Sigmoid colon (tissue), 4 donors: ENCODE measurements around the gene LRRC17.
A peak's percentile ranks its signal among the peaks of the same experiment; 100 is the strongest.

Experiments
- EP300 ChIP-seq, 4 donors: sonication (generic); formaldehyde crosslinking; IDR thresholded peaks; one replicate each; pipeline ENCODE4 v1.6.1; 2017; ENCODE audit warnings: antibody characterized with exemption in 4 of 4
- POLR2A ChIP-seq, 2 donors: fragments of 450-650 bp; IDR thresholded peaks; one replicate each; pipeline ENCODE4 v1.6.1; 2016; ENCODE audit warnings: antibody characterized with exemption in 2 of 2, mild to moderate bottlenecking in 2 of 2, moderate library complexity in 2 of 2
- POLR2AphosphoS5 ChIP-seq, 4 donors: sonication (generic); formaldehyde crosslinking; IDR thresholded peaks; one replicate each; pipeline ENCODE4 v1.6.1; 2017; ENCODE audit warnings: antibody characterized with exemption in 4 of 4
- TF ChIP-seq, protein P1 (sequence below), 4 experiments: fragments of 450-650 bp in 3 of 4; fragments of 200-600 bp in 1 of 4; IDR thresholded peaks; one replicate each; pipeline ENCODE4 v1.5.1; 2016 to 2019; ENCODE audit warnings: antibody characterized with exemption in 4 of 4, mild to moderate bottlenecking in 3 of 4, moderate library complexity in 2 of 4

DNA sequence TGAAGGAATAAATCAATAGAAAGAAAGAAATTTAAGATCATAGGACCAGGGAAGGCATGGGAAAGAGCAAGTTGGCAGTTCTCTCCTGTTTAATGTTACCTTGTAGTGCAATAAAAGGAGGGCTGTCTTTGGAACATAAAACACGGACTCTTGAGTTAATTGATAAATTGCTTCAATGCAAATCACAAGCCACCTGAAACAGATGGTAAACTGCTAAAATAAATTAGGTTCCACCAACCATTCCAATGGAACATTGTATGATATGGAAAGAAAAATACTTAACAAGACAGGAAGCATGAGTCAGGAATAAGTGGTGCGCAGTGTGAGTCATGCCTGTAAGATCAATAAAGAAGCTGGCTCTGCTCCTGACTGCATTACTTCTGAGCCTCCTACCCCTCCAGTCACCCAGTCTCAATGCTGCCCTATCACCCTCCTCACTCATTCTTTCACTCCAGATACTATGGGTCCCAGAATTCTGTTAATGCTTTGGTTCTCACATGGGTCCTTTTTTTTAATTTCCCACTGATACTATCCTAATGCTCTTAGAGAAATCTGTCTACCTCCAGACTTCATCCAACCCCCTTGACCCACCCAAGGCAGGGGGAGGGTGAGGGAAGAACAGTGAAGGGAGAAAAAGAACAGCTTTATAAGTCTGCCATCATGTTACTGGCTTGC is 78.9 kb downstream of the LRRC17 start:
- TF ChIP-seq, protein P1, sequence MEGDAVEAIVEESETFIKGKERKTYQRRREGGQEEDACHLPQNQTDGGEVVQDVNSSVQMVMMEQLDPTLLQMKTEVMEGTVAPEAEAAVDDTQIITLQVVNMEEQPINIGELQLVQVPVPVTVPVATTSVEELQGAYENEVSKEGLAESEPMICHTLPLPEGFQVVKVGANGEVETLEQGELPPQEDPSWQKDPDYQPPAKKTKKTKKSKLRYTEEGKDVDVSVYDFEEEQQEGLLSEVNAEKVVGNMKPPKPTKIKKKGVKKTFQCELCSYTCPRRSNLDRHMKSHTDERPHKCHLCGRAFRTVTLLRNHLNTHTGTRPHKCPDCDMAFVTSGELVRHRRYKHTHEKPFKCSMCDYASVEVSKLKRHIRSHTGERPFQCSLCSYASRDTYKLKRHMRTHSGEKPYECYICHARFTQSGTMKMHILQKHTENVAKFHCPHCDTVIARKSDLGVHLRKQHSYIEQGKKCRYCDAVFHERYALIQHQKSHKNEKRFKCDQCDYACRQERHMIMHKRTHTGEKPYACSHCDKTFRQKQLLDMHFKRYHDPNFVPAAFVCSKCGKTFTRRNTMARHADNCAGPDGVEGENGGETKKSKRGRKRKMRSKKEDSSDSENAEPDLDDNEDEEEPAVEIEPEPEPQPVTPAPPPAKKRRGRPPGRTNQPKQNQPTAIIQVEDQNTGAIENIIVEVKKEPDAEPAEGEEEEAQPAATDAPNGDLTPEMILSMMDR (IDR thresholded peaks at IDR 0.05), result no peak
- TF ChIP-seq POLR2A (IDR thresholded peaks at IDR 0.05), result no peak
- peak in 3 of 4 donors; percentile 47 to 64 (median 54) for TF ChIP-seq POLR2AphosphoS5 (IDR thresholded peaks at IDR 0.05)
- TF ChIP-seq EP300 (IDR thresholded peaks at IDR 0.05), result no peak
